CD14-positive monocyte (primary cell): ENCODE data around the gene DENND4A. TPM values are rescaled to one million over a fixed set of nuclear protein-coding genes. Genes with fewer than 3 reads are reported as not detected.

Experiments used
- DNase-seq, 3 donors: peaks; one replicate each; pipeline ENCODE4 v3.0.0-alpha.2; 2011 to 2022
- H2AFZ ChIP-seq: 2 replicates; pipeline ENCODE4 v1.6.0; 2012; ENCODE audit warnings: mild to moderate bottlenecking, low read depth, low read length, inconsistent platforms; ENCODE audit not compliant: insufficient read depth, poor library complexity, severe bottlenecking
- H3K27ac ChIP-seq, 2 donors: 1 replicate in 1 of 2; 2 replicates in 1 of 2; pipeline ENCODE4 v1.5.1; 2012 to 2013; ENCODE audit warnings: low read length in 2 of 2, control low read depth in 1 of 2, inconsistent platforms in 1 of 2, low read depth in 1 of 2, mild to moderate bottlenecking in 1 of 2
- H3K27me3 ChIP-seq, 2 donors: one replicate each; pipeline versions ENCODE4 v1.6.0 to v1.6.1; 2011 to 2013; ENCODE audit warnings: low read length in 2 of 2; ENCODE audit not compliant: control insufficient read depth in 2 of 2, insufficient read depth in 2 of 2
- H3K36me3 ChIP-seq, 2 donors: replicated peaks in 1 of 2; 1 replicate in 1 of 2; 2 replicates in 1 of 2; pipeline versions ENCODE4 v1.5.1 to v1.6.1; 2012 to 2013; ENCODE audit warnings: low read length in 2 of 2, control low read depth in 1 of 2, inconsistent platforms in 1 of 2, mild to moderate bottlenecking in 1 of 2; ENCODE audit not compliant: insufficient read depth in 2 of 2, control insufficient read depth in 1 of 2
- H3K4me1 ChIP-seq, 2 donors: 1 replicate in 1 of 2; 2 replicates in 1 of 2; pipeline versions ENCODE4 v1.5.1 to v1.6.1; 2012 to 2013; ENCODE audit warnings: low read length in 2 of 2, control low read depth in 1 of 2, inconsistent platforms in 1 of 2, mild to moderate bottlenecking in 1 of 2, moderate library complexity in 1 of 2; ENCODE audit not compliant: insufficient read depth in 2 of 2, control insufficient read depth in 1 of 2
- H3K4me2 ChIP-seq: replicated peaks from 2 replicates; pipeline ENCODE3; 2012; ENCODE audit warnings: low read length, moderate library complexity, mild to moderate bottlenecking; ENCODE audit not compliant: poor library complexity, severe bottlenecking; ENCODE audit errors: extremely low read depth
- H3K4me3 ChIP-seq, 3 experiments: fragments of 200-600 bp in 1 of 3; sonication (generic) in 1 of 3; replicated peaks in 1 of 3; 1 replicate in 2 of 3; 2 replicates in 1 of 3; pipeline ENCODE4 v1.5.1; 2011 to 2013; ENCODE audit warnings: low read length in 3 of 3, mild to moderate bottlenecking in 3 of 3, control low read depth in 2 of 3, low read depth in 2 of 3, inconsistent platforms in 1 of 3, moderate library complexity in 1 of 3
- H3K79me2 ChIP-seq: 2 replicates; pipeline ENCODE4 v1.6.0; 2012; ENCODE audit warnings: mild to moderate bottlenecking, control low read depth, inconsistent platforms, low read length, moderate library complexity; ENCODE audit not compliant: insufficient read depth
- H3K9ac ChIP-seq: 2 replicates; pipeline ENCODE4 v1.6.0; 2017; ENCODE audit warnings: low read length, mild to moderate bottlenecking; ENCODE audit not compliant: insufficient read depth, poor library complexity, severe bottlenecking
- H3K9me3 ChIP-seq, 2 donors: replicated peaks in 1 of 2; 1 replicate in 1 of 2; 2 replicates in 1 of 2; pipeline versions ENCODE4 v1.5.1 to v1.6.1; 2012 to 2013; ENCODE audit warnings: low read length in 2 of 2, control low read depth in 1 of 2; ENCODE audit not compliant: control insufficient read depth in 1 of 2, insufficient read depth in 1 of 2
- H4K20me1 ChIP-seq: 2 replicates; pipeline ENCODE4 v1.6.0; 2012; ENCODE audit warnings: mild to moderate bottlenecking, low read length, control low read depth, moderate library complexity; ENCODE audit not compliant: insufficient read depth
- H3K27ac Mint-ChIP-seq, 7 donors: one replicate each; pipeline ENCODE4 v1.8.0; 2020; ENCODE audit warnings: mild to moderate bottlenecking in 7 of 7, mixed read lengths in 7 of 7, moderate library complexity in 6 of 7, inconsistent platforms in 2 of 7
- H3K27me3 Mint-ChIP-seq, 3 donors: one replicate each; pipeline ENCODE4 v1.8.0; 2021 to 2022; ENCODE audit warnings: low read depth in 3 of 3, mild to moderate bottlenecking in 3 of 3, mixed read lengths in 3 of 3, moderate library complexity in 3 of 3, inconsistent platforms in 1 of 3
- H3K36me3 Mint-ChIP-seq, 2 donors: one replicate each; pipeline ENCODE4 v1.8.0; 2020; ENCODE audit warnings: mixed read lengths in 2 of 2, inconsistent platforms in 1 of 2, mild to moderate bottlenecking in 1 of 2
- H3K4me1 Mint-ChIP-seq: one replicate; pipeline ENCODE4 v1.8.0; 2020; ENCODE audit warnings: mild to moderate bottlenecking, mixed read lengths
- H3K4me3 Mint-ChIP-seq, 2 donors: one replicate each; pipeline ENCODE4 v1.8.0; 2020; ENCODE audit warnings: mild to moderate bottlenecking in 2 of 2, mixed read lengths in 2 of 2, moderate library complexity in 1 of 2
- H3K9me3 Mint-ChIP-seq, 7 donors: one replicate each; pipeline ENCODE4 v1.8.0; 2020 to 2022; ENCODE audit warnings: mixed read lengths in 7 of 7, mild to moderate bottlenecking in 6 of 7, moderate library complexity in 6 of 7, inconsistent platforms in 2 of 7
- CTCF ChIP-seq: fragments of 200-600 bp; IDR thresholded peaks from one replicate; pipeline ENCODE4 v1.8.0; 2022; ENCODE audit warnings: antibody characterized with exemption, mild to moderate bottlenecking
- WGBS: methylation state at CpG from one replicate; pipeline ENCODE4 v1.1.5; 2013; ENCODE audit warnings: missing lambda C conversion rate; ENCODE audit not compliant: insufficient coverage; 5-methylcytosine and 5-hydroxymethylcytosine counted together
- intact Hi-C, 2 donors: fragments of 100-400 bp; cut with micrococcal nuclease; formaldehyde crosslinking; loops; one replicate each; pipeline versions ENCODE4 v1.15.0 to v1.15.1; 2023
- polyA plus RNA-seq, 3 donors: library from polyadenylated mRNA; depleted of rRNA in 1 of 3; unstranded in 2 of 3; stranded (reverse) in 1 of 3; fragments of 300-500 nt in 2 of 3; fragments of >200 nt in 1 of 3; fragmentation: Illumina TruSeq in 2 of 3; gene quantifications; 1 replicate in 2 of 3; 2 replicates in 1 of 3; pipeline ENCODE4 v1.2.3, GENCODE V29; 2012 to 2021

The DENND4A gene
- polyA plus RNA-seq, 3 donors, result 4.6 to 11.0 (median 6.9) TPM

GRCh38 chr15:65839354-65839901 lies 47.3 kb upstream of the DENND4A start:
- Histone ChIP-seq H3K79me2 (no peaks in the 10 kb centered on the region), H3K4me3 (no peak overlapping the region), H3K36me3 (no peaks in the 10 kb centered on the region), H3K27ac (peak overlapping the region in 1 of 2 donors; percentile 21), H3K9me3 (no peaks in the 10 kb centered on the region), H3K27me3 (no peaks in the 10 kb centered on the region), H2AFZ (no peak overlapping the region), H3K4me2 (no peak overlapping the region), H4K20me1 (no peaks in the 10 kb centered on the region), H3K9ac (no peak overlapping the region), H3K4me1 (peaks cover 63 to 74% of the 10 kb centered on the region in 2 donors)
- intact Hi-C loops, result no loop called here
- Mint-ChIP-seq H3K27me3 (no peaks in the 10 kb centered on the region), H3K9me3 (peaks cover 0 to 2% (median 0%) of the 10 kb centered on the region in 7 donors), H3K36me3 (no peaks in the 10 kb centered on the region), H3K4me1 (peaks cover 54% of the 10 kb centered on the region), H3K4me3 (no peak overlapping the region), H3K27ac (peak overlapping the region; percentile 53 to 87 (median 77))
- peak in 2 of 3 donors; percentile 49 to 71 for DNase-seq
- no peak for TF ChIP-seq CTCF
- 36% methylated on average over 2 of the region's 5 CpGs for WGBS

- peak overlapping the region; percentile 54 for H2AFZ ChIP-seq
- DNase-seq, result peak; percentile 52 to 80 (median 58)
- no peaks in the 10 kb centered on the region for H4K20me1 ChIP-seq
- intact Hi-C loops, result no loop called here
- Mint-ChIP-seq H3K27me3 (peaks cover 0 to 2% (median 0%) of the 10 kb centered on the region in 3 donors), H3K27ac (peak overlapping the region; percentile 85 to 96 (median 91)), H3K36me3 (no peaks in the 10 kb centered on the region), H3K4me3 (peak overlapping the region; percentile 38 to 76), H3K9me3 (no peaks in the 10 kb centered on the region), H3K4me1 (peaks cover 73% of the 10 kb centered on the region)
- H3K9me3 ChIP-seq, result no peaks in the 10 kb centered on the region
- H3K9ac ChIP-seq, result no peak overlapping the region
- peak overlapping the region; percentile 19 to 83 for H3K27ac ChIP-seq
- peaks cover 81 to 92% of the 10 kb centered on the region in 2 donors for H3K4me1 ChIP-seq
- no peaks in the 10 kb centered on the region for H3K27me3 ChIP-seq
- H3K36me3 ChIP-seq, result no peaks in the 10 kb centered on the region
- peak overlapping the region in 1 of 3 experiments; percentile 48 for H3K4me3 ChIP-seq
- no peak for TF ChIP-seq CTCF
- no peaks in the 10 kb centered on the region for H3K79me2 ChIP-seq
- H3K4me2 ChIP-seq, result peak overlapping the region; percentile 56
- WGBS, result 40% methylated on average over 2 of the region's 6 CpGs
Observed at GRCh38 chr15:65837301-65838294, 45.5 kb upstream of the DENND4A start.
